ENCODE measurements around the gene YOD1. TPM values are rescaled to one million over a fixed set of nuclear protein-coding genes. Genes with fewer than 3 reads are reported as not detected.

The YOD1 gene
- total RNA-seq, 1 donor from 2014 or later: 27.8 TPM

GRCh38 chr1:207072233-207072632 is 21.2 kb upstream of the YOD1 start:
- no peak for DNase-seq

GRCh38 chr1:207071426-207071825 is 20.4 kb upstream of the YOD1 start:
- no peak for DNase-seq

GRCh38 chr1:207070811-207071210 is 19.8 kb upstream of the YOD1 start:
- DNase-seq: no peak

- no peak for DNase-seq
These were observed 19.0 kb upstream of the YOD1 start for GRCh38 chr1:207069858-207070506.

- no peak for DNase-seq
These were observed 18.1 kb upstream of the YOD1 start for GRCh38 chr1:207069061-207069460.

- DNase-seq: no peak
These were observed 16.7 kb upstream of the YOD1 start for GRCh38 chr1:207067665-207068064.

- no peak for DNase-seq
These were observed 16.2 kb upstream of the YOD1 start for GRCh38 chr1:207067185-207067584.

- no peak for DNase-seq
These were observed 13.6 kb upstream of the YOD1 start for GRCh38 chr1:207064561-207064960.

- DNase-seq: no peak
These were observed 12.0 kb upstream of the YOD1 start for GRCh38 chr1:207063014-207063413.

- no peak for DNase-seq
These were observed 11.1 kb upstream of the YOD1 start for GRCh38 chr1:207062058-207062457.

GRCh38 chr1:207060596-207060995 is 9.6 kb upstream of the YOD1 start:
- DNase-seq: no peak

GRCh38 chr1:207059881-207060280 is 8.9 kb upstream of the YOD1 start:
- no peak for DNase-seq

- DNase-seq: no peak
These were observed 8.2 kb upstream of the YOD1 start for GRCh38 chr1:207058878-207059867.

- no peak for DNase-seq
These were observed 7.2 kb upstream of the YOD1 start for GRCh38 chr1:207058252-207058651.

GRCh38 chr1:207056673-207057072 is 5.7 kb upstream of the YOD1 start:
- no peak for DNase-seq

GRCh38 chr1:207055386-207056001 is 4.5 kb upstream of the YOD1 start:
- DNase-seq: no peak

- no peak for DNase-seq
These were observed 3.5 kb upstream of the YOD1 start for GRCh38 chr1:207054491-207054890.

GRCh38 chr1:207052911-207053769 is 2.1 kb upstream of the YOD1 start, which contains the start of gene PFKFB2:
Gene PFKFB2, plus strand, starts transcription at chr1:207053275. Its CDS starts 1,443 bp downstream, at chr1:207054718.
- DNase-seq: peak; percentile 87

GRCh38 chr1:207050480-207051190 is 373 bp downstream of the YOD1 start:
- peak; percentile 86 for DNase-seq

GRCh38 chr1:207049974-207050391 is 1.0 kb downstream of the YOD1 start:
- peak; percentile 28 for DNase-seq

GRCh38 chr1:207049514-207049913 is 1.5 kb downstream of the YOD1 start:
- DNase-seq: no peak

Data from skin of body (tissue), 2 donors.